ENCODE measurements around the gene NHLRC1. TPM values are rescaled to one million over a fixed set of nuclear protein-coding genes. Genes with fewer than 3 reads are reported as not detected.

NHLRC1 gene
- total and polyA plus RNA-seq, 2 of the 8 experiments (the other 6 are each of a cell fraction or from before 2014, with no cell fraction given): 0.57 to 0.58 TPM

DNA sequence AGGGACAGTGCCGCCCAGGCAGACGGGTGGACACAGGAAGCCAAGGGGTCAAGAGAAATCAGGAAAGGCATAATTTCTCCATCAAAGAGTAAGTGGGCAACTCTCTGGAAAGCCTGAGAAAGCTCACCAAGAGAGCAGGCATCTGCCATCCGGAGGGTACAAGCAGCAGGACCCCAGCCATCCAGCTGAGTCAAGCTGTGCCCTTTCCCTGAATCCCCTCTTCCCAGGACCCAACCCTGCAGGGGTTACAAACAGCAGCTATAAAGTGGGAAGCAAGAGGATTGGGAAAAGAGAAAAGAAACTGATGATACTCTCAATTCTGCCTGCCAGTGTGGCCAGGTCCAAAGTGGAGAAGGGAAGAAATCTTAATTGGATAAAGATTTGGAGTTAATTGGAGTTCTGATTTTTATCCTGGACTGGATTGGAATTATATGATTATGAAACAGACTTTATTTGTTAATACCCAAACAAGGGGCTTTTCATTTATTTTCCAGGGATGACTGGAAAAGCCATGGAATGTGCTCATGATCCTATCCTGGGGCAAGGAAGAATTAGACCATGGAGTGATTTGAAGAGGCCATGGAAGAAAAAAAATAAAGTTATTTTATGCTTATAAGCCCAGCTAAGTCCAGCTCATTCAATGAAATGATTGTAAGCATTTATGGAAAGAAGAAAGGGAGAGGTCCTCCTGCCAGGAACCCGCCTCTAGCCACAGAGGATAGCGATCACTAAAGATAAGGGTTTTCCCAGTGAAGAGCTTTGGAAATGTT lies 34.9 kb downstream of the NHLRC1 start:
- FAIRE-seq (no peak), DNase-seq (ENCODE audit: low read depth in 1 of 2, low spot score in 2 of 2) (no peak)
- H3K4ac ChIP-seq (replicated peaks; ENCODE audit: insufficient read length, low read depth, low read length): no peak overlapping the region
- H3K56ac ChIP-seq (replicated peaks; ENCODE audit: insufficient read length, low read depth, low read length): no peak overlapping the region
- ChIA-PET CTCF (ENCODE audit: partially characterized antibody) (interaction anchor here (1.1 to 1.3 kb wide), 3 partner anchors 35 to 172 kb away, joined by 3 read pairs; partner anchors contain the start of gene NHLRC1), POLR2A (ENCODE audit: partially characterized antibody) (no interaction called here)
- H2AK5ac ChIP-seq (ENCODE audit: low read depth, low read length): no peak overlapping the region
- H2AFZ ChIP-seq (ENCODE audit: low read length): no peak overlapping the region
- H3K23me2 ChIP-seq (ENCODE audit: low read depth, low read length): no peaks in the 10 kb centered on the region
- H3K23ac ChIP-seq (ENCODE audit: insufficient read length): no peak overlapping the region
- H3K14ac ChIP-seq (ENCODE audit: insufficient read length): no peak overlapping the region
- no peaks in the 10 kb centered on the region for H4K20me1 ChIP-seq (replicated peaks in 1 of 2; ENCODE audit: control insufficient read depth in 1 of 2, insufficient read depth in 2 of 2, low read length in 2 of 2)
- WGBS, 2 experiments (ENCODE audit: extremely low coverage in 1 of 2, insufficient coverage in 1 of 2, insufficient read length in 1 of 2, insufficient replicate concordance in 2 of 2, low coverage in 1 of 2, low lambda C conversion rate in 2 of 2, missing lambda C conversion rate in 1 of 2): 89% methylated on average over 5 of the region's 5 CpGs; no CpG with 5 or more reads in 1 of the 2 experiments
- H2BK15ac ChIP-seq (ENCODE audit: low read length): no peak overlapping the region
- H2BK5ac ChIP-seq (ENCODE audit: low read depth, low read length): no peak overlapping the region
- no peaks in the 10 kb centered on the region for H3K36me3 ChIP-seq (ENCODE audit: control insufficient read depth in 2 of 4, insufficient read depth in 4 of 4, low read length in 3 of 4)
- H3K9ac ChIP-seq (replicated peaks in 1 of 4; ENCODE audit: extremely low read depth in 1 of 4, low read depth in 3 of 4, low read length in 3 of 4): no peak overlapping the region; a peak in 1 of 7 replicates
- H3K27ac ChIP-seq (ENCODE audit: low read depth, low read length): no peak overlapping the region
- H3K79me2 ChIP-seq (ENCODE audit: control insufficient read depth in 1 of 2, insufficient read depth in 2 of 2, low read length in 2 of 2): no peaks in the 10 kb centered on the region
- H3K4me1 ChIP-seq (replicated peaks in 1 of 4; ENCODE audit: control insufficient read depth in 3 of 4, insufficient read depth in 4 of 4, low read length in 3 of 4): no peaks in the 10 kb centered on the region
- H3K4me3 ChIP-seq (ENCODE audit: extremely low read depth in 1 of 4, insufficient read depth in 2 of 4, low read depth in 3 of 4, low read length in 4 of 4): no peak overlapping the region
- no peak overlapping the region for H4K5ac ChIP-seq (ENCODE audit: insufficient read length, low read depth, low read length)
- H2BK12ac ChIP-seq (ENCODE audit: low read depth, low read length): no peak overlapping the region
- H3K27me3 ChIP-seq (replicated peaks in 1 of 4; ENCODE audit: control insufficient read depth in 3 of 4, extremely low read depth in 1 of 4, insufficient read depth in 3 of 4, low read length in 3 of 4): no peaks in the 10 kb centered on the region
- no peak overlapping the region for H4K91ac ChIP-seq (replicated peaks; ENCODE audit: insufficient read length, low read length)
- no peak overlapping the region for H3K4me2 ChIP-seq (ENCODE audit: insufficient read depth in 1 of 2, low read depth in 2 of 2, low read length in 2 of 2)
- no peak overlapping the region for H4K8ac ChIP-seq (ENCODE audit: extremely low read depth, insufficient read depth, low read length)
- no peak overlapping the region for H2BK120ac ChIP-seq (replicated peaks; ENCODE audit: low read depth, low read length)
- no peak overlapping the region for H3K18ac ChIP-seq (ENCODE audit: extremely low read depth, low read length)
- no peaks in the 10 kb centered on the region for H3K79me1 ChIP-seq (ENCODE audit: low read depth, low read length)
- no peak overlapping the region for H2BK20ac ChIP-seq (ENCODE audit: low read length)
- H3K9me3 ChIP-seq (ENCODE audit: insufficient read depth in 2 of 2, low read depth in 1 of 2, low read length in 1 of 2): peaks cover 6 to 8% of the 10 kb centered on the region in 2 experiments; a peak in 2 of 4 replicates
- TF ChIP-seq TCF12 (IDR thresholded peaks at IDR 0.05; ENCODE audit: low read depth, low read length) (no peak), SP4 (IDR thresholded peaks at IDR 0.05; ENCODE audit: low read length) (no peak), CEBPB (IDR thresholded peaks at IDR 0.05; ENCODE audit: low read depth, low read length) (no peak), SP2 (IDR thresholded peaks at IDR 0.05; ENCODE audit: low read length) (no peak), PHF8 (conservative IDR thresholded peaks at IDR 0.05; ENCODE audit: low read depth, low read length) (no peak), EZH2 (IDR thresholded peaks at IDR 0.05; ENCODE audit: low read depth, low read length, severe bottlenecking) (no peak), CHD2 (IDR thresholded peaks at IDR 0.05; ENCODE audit: low read length) (no peak), RBBP5 (IDR thresholded peaks at IDR 0.05; ENCODE audit: borderline replicate concordance, low read depth, low read length) (no peak), TAF1 (IDR thresholded peaks at IDR 0.05; ENCODE audit: low read depth, low read length) (no peak)
- TF ChIP-seq, protein P1, sequence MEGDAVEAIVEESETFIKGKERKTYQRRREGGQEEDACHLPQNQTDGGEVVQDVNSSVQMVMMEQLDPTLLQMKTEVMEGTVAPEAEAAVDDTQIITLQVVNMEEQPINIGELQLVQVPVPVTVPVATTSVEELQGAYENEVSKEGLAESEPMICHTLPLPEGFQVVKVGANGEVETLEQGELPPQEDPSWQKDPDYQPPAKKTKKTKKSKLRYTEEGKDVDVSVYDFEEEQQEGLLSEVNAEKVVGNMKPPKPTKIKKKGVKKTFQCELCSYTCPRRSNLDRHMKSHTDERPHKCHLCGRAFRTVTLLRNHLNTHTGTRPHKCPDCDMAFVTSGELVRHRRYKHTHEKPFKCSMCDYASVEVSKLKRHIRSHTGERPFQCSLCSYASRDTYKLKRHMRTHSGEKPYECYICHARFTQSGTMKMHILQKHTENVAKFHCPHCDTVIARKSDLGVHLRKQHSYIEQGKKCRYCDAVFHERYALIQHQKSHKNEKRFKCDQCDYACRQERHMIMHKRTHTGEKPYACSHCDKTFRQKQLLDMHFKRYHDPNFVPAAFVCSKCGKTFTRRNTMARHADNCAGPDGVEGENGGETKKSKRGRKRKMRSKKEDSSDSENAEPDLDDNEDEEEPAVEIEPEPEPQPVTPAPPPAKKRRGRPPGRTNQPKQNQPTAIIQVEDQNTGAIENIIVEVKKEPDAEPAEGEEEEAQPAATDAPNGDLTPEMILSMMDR (IDR thresholded peaks at IDR 0.05; ENCODE audit: control extremely low read depth in 1 of 3, insufficient read depth in 1 of 3, low read depth in 1 of 3, low read length in 3 of 3): no peak
- TF ChIP-seq, protein P2, sequence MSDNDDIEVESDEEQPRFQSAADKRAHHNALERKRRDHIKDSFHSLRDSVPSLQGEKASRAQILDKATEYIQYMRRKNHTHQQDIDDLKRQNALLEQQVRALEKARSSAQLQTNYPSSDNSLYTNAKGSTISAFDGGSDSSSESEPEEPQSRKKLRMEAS (IDR thresholded peaks at IDR 0.05): no peak
